HG02588 (cell line): Measurements from ENCODE around the gene COLEC11.
A peak's percentile ranks its signal among the peaks of the same experiment; 100 is the strongest.

Experiments
- ATAC-seq: cut with Tn5 transposase; IDR thresholded peaks from one replicate; pipeline ENCODE4 v1.9.1; 2021; ENCODE audit warnings: mild to moderate bottlenecking, moderate library complexity; ENCODE audit not compliant: unreplicated experiment

COLEC11 gene

DNA sequence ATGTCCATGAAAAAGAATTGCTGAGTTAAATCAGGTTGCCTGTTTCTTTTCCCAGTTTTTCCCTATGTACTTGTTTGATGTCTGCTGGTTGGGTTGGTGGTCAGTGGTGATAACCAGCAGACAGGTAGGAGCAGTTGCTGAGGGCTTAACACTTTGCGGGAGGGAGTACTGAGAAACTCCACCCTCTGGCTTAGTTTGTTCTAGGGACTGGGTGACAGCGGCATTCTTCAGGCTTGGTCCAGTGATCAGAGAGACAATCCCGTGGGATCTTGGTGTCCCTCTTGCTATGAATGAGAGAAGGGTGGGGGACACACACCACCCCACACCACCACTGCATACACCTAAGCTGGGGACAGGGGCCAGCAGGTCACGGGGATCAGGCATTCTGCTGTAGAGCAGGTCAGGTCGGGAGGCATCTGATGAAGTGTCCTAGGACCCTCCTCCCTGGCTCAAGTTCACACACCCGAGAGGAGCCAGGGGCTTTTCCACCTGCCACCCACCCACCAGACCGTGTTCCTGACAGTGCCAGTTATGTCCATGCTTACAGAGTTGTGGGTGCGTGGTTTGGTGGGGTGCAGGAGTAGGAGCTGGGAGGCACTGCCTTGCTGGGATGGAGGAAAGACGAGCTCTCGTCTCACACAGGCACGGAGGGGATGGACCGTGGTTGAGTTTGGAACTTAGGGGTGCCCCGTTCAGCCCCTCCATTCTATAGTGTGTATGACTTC lies 41.8 kb downstream of the COLEC11 start:
- no peak for ATAC-seq

DNA sequence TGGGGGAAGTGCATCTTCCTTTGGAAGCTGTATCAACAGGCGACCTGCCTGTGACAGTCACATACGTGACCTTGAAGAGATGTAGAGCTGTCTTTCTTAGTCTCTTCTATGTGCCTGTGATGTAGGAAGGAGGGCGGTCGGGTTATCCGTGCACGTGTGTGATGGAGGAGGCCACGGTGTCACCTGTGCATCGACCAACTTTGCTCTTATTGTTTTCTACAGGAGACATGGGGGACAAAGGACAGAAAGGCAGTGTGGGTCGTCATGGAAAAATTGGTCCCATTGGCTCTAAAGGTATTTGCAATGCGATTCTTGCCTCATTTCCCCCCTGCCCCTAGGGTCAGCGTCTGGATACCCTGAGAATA lies 42.4 kb downstream of the COLEC11 start:
- no peak for ATAC-seq

DNA sequence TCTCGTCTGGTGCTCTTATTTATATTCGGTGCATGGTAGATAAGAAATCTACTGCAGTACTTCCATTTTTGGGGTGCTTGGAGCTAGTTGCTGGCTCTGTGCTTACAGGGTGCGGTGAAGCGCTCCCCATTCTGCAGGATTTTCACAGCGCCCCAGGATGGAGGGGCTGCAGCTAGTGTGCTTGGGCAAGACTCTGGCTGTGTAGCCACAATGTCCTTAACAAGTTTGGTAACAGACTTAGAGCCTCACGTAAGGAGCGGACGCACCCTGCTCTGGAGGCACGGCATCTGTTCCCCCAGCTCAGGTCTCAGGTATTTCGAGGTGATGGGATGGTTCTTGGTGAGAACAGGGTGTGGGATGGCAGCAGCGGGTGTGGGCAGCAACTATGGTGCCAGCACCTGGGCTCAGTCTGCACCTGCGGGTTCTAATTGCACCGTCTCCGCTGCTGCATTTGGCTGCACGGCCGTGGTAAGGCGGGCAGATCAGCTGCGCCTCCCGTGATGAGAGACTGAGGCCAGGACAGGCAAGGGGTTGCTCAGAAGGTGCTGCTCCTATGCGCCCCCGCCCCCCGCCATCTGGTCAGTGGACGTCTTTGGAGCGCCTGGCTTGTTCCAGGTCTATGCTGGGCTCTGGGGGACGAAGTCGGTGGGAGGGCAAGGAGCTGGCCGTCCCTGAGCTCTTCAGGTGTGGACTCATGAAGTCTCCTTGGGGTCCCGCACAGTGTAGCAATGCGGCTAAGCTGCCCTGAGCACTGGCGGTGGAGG lies 43.0 kb downstream of the COLEC11 start:
- no peak for ATAC-seq

DNA sequence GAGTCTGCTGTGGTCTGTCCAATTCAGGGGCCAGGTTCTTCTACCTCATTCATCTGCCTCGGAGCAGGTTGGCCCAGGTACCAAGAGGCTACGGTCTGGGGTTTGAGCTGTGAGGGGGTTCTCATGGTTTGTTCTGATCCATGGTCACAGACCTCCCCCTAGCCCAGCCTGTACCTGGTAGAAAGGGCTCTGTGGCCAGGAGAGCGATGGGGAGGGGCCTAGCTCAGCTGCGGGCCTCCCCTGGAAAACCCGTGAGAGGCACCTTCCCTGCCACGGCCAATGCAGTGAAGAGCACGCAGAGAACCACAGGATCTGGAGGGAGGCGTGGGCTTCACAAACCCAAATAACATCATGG lies 43.5 kb downstream of the COLEC11 start:
- no peak for ATAC-seq

DNA sequence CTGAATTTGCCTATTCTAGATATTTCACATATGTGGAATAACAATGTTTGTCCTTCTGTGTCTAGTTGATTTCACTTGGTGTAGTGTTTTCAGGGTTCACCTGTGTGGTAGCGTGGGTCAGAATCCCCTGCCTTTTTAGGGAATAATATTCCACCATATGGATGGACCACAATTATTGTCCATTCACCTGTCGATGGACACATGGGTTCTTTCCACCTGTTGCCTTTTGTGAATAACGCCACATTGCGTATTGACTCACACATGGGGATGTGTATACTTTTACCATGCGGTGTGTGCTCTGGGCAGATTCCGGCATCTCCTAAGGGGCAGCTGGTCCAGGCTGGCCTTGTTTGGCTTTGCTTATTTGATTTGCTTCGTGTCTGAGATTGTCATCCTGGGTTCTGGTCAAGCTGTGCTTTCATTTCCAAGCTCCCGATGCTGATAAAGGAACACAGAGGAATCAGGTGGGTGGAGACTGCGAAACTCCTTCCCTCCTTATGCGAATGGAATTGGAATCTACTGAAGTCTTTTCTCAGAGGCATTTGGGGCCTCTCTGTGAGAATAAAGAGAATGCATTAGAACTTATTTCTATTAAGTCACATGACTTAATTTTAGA lies 44.2 kb downstream of the COLEC11 start:
- ATAC-seq = no peak

DNA sequence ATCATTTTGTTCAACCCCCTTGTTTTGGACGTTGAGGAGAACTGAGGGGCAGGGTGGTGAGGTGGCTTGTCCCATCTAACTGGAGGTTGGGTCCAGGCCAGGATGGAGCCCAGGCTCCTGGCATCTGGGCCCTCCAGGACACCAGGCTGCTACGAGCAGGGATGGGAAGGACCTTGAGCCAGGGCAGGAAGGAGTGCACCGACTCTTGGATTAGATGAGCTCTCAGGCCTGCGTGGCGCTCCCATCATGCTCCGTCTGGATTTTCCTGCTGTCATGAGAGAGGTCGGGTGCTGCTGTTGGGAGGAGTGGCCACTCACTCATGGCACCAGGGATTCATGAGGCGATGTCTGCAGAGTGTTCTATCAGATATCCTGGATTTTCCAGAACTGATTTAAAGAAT lies 44.7 kb downstream of the COLEC11 start:
- no peak for ATAC-seq

DNA sequence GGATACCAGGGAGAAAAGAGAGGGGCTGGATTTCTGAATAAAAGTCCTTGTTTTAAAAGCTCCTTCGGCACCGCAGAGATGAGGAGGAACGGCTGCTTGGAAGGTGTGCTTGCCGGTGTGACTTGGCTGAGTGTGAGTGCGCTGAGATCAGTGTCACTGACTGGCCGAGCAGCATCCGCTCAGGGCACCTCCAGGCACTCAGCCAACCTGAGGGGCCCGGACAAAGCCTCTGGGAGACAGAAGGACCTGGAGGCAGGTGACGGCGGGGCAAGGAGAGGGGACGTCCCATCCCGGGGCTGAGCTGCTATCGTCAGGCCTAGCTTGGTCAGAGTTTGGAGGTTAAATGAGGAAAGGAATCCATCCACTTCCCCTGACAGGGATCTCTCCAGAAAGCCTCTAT lies 46.3 kb downstream of the COLEC11 start:
- no peak for ATAC-seq

DNA sequence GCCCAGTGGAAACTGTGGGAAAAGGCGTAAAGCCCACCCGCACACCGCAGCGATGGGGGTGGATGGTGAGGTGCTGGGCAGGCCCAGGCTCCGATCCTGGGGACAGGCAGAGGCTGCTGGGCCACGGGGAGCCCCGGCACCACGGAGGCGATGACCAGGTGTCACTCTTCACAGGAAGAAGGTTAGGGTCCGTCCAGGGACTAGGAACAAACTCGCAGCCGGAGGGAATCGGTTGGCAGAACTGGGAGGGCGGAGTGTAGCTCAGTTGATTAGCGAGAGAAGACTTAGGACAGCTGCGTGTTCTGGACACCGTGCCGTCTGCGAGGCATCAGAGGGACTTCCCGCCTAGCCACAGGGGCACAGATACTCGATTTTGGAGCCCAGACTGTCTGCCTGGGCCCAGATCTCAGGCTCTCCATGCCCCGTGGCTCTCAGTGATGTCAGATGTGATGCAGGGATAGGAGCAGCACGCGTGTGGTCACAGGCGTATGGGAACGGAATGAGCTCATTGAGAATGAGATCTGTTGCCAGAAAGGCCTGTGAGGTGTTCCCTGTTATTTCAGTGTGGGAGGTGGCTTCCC lies 47.0 kb downstream of the COLEC11 start:
- ATAC-seq = no peak

DNA sequence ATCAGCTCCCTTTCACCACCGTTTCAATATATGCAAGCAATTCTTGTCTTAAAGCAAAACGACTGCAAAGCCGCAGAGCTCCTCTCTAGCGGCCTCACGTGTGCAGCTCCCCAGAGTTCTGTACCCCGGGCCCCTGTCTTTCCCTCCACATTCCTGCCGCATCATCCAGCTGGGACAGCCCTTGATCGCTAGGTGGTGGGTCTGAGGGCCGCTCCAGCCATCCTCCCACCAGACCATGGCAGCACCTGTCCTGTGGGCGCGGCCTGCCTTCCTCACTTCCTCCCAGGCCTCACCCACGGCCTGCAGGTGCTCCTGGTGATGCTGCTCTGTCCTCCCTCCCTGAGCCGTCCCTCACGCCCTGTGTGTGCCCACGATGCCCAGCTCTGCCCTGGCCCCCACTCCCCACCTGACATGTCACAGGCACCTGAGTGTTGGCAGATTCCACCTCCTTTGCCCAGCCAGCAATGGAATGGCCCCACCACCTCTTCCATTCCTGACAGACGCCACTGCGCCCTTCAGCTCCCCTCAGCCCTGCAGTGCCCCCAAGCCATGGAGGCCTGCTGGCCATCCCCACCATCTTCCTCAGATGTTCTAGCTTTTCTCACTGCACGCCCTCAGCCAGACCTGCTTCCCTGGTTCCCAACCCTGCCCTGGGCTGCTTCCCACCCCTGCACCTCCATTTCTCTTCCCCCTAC lies 47.8 kb downstream of the COLEC11 start:
- no peak for ATAC-seq

DNA sequence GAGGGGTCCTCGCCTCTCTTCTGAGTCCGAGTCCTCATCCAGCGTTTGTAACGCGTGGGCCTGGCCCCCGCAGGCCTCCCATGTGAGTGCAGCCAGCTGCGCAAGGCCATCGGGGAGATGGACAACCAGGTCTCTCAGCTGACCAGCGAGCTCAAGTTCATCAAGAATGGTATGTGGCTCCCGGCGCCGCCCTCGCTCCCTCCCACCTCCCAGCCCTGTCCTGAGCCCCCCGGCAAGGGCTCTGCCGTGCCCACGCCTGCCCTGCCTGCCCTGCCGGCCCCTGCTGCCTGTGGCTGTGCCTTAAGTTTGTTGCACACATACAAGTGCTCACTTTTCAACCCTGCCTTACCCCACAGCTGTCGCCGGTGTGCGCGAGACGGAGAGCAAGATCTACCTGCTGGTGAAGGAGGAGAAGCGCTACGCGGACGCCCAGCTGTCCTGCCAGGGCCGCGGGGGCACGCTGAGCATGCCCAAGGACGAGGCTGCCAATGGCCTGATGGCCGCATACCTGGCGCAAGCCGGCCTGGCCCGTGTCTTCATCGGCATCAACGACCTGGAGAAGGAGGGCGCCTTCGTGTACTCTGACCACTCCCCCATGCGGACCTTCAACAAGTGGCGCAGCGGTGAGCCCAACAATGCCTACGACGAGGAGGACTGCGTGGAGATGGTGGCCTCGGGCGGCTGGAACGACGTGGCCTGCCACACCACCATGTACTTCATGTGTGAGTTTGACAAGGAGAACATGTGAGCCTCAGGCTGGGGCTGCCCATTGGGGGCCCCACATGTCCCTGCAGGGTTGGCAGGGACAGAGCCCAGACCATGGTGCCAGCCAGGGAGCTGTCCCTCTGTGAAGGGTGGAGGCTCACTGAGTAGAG lies 48.7 kb downstream of the COLEC11 start:
- no peak for ATAC-seq

DNA sequence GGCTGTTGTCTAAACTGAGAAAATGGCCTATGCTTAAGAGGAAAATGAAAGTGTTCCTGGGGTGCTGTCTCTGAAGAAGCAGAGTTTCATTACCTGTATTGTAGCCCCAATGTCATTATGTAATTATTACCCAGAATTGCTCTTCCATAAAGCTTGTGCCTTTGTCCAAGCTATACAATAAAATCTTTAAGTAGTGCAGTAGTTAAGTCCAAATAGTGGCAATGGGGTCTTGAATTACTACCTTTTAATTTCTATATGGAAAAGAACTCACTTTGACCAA lies 49.3 kb downstream of the COLEC11 start:
- ATAC-seq = peak; percentile 49

DNA sequence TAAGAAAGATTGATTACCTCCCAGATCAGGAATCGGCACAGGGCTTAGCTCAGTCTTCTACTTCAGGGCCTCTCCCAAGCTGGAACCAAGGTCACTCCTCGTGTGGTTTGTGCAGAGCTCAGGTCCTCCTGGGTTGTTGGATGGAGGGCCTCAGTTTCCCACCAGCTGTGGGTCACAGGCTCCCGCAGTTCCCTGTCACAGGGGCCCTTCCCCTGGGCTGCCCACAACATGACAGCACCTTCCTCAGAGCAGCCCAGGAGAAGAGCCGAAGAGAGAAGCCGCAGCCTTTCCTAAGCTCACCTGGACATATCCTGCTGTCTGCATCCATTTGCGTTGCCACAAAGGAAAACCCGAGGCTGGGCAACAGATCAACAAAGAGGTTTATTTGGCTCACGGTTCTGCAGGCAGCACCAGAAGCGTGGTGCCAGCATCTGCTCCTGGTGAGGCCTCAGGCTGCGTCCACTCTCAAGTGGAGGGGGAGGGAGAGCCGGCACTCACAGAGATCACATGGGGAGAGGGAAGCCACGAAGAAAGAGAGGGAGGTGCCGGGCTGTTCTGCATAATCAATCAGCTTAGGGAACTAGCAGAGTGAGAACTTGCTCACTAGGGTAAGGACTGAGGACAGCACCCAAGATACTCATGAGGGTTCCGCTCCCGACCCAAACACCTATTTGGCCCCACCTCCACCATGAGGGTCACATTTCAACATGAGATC lies 50.1 kb downstream of the COLEC11 start:
- ATAC-seq = no peak

DNA sequence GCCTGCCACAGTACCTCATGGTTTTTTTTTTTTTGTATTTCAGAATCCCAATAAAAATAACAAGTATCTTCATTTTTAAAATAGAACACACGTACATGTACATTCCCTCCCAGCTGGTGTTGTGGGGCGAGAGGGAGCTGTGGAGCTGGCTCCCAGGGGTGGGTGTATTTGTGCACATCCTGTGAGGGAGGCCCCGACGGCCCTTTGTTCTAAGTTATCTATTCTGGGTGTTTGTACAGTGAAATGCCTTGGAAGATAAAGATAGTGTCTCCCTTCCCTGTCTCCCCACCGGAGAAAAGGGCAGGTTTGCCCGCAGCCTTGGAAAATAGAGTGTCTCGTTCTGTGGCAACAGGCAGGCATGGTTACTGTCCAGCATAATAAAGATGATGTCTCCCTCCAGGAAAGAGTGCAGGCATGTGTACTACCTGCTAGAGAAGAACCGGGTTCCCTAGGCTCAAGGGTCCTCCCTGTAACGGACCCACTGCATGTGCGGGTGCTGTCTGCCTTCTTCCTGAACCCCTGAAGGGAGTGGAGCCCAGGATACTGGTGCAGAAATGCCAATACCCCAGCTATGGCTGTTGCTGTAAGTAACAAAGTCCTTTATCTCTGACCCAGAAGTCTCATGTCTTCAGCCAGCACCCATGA lies 51.0 kb downstream of the COLEC11 start:
- ATAC-seq = no peak

DNA sequence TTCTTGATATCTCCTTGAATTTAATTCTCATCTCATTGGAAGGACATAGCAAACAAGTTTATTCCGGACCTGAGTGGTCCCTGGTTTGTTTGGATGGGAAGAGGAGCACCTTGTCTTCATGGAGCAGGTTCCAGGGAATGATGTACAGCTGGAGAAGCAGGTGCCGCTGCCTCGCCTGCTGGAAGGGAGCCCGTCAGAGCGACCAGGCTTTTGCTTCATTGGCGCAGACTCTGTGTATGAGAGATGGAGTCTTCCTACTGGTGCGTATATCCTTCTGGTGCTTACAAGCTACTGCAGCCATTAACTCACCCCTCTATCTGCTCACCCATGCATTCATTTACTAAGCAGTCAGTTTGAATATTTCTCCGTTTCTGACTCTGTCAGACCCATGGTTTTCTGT lies 51.5 kb downstream of the COLEC11 start:
- ATAC-seq = no peak

DNA sequence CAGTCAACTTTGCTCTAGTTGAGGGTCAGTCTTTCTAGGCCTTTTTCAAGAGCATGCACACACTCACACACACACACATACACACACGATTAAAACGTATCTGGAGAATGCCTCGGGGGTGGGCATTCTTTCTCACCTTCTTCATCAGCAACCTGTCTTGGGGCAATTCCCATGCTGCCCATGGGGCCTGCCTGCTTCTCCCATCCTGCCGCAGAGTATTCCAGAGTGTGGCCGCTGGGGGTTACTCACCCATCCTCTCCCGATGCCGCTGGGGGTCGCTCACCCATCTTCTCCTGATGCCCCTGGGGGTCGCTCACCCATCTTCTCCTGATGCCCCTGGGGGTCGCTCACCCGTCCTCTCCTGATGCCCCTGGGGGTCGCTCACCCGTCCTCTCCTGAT lies 52.3 kb downstream of the COLEC11 start:
- no peak for ATAC-seq

DNA sequence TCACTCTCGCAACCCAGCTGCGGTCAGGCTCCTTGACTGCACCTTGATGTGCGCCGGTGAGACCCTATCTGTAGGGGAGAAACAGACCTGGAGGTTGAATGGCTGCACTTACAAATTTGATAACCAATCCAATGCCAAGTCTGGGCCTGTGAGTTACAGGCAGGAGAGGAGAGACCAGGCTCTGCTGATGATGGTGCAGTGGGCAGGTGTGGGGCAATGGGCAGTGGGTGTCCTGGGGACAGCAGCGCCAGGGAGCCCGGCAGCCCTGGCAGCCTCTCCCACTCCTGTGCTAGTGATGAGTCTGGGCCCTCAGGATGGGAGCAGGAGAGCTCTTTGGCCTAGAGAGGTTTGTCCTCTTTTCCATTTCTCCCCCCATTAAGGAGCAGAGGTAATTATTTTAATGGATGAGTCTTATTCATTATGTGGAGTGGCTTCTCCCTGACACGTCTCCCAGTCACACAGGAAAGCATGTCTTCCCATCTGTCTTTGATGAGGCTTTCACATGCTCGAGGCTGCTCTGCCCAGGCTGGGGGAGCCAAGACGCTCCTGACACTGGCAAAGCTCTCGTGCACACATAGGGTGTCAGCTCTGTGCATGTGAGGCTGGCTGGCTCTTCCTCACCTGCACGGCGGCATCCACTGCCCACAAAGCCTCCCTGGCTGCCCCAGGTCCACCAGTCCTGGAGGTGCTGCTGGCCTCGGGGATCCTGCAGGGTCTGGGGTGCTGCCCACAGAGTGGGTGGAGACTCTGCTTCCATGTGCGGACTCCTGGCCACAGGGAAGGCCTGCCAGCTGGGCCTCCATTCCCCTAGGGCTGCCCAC lies 53.1 kb downstream of the COLEC11 start:
- no peak for ATAC-seq

DNA sequence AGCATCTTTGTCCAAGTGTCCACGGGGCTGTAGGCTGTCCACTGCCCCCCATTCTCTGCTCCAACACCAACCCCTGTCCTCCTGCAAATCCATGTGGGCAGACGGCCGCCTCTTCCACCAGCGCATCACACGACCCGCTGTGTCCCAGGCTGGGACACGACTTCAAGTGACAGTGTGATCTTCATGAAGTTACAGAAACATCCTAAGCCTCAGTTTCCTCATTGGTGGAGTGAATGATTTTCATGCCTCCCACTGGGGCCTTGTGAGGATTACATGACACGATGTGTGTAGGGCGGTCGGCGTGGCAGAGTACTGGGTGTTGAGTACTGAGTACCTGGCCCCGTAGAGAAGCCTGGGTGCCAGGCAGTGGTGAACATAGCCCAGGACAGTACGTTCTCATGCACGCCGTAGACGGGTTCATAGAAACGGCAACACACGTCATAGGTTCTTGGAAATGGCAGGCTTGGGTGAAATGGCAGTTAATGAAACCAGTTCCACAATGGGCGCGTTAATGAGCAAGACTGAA lies 53.8 kb downstream of the COLEC11 start:
- ATAC-seq = no peak

DNA sequence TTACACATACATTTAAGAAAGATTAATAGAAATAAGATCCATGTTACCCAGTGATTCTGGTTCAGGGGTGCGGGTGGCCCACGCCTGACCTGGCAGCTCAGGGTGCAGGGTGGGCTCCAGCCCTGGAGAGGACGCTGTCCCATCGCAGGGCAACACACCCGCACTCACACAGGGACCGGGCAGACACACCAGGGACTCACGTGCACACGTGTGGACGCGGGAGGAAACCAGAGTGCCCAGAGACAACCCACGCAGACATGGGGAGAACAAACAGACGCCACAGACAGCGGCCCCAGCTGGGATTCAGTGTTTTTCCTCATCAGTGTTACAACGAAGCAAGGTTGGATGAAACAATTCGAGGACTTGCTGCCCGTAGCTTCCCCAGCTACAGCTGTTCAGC lies 54.7 kb downstream of the COLEC11 start:
- ATAC-seq = no peak
